Measurements from ENCODE around the gene GPR31.

- TF ChIP-seq, protein P1, sequence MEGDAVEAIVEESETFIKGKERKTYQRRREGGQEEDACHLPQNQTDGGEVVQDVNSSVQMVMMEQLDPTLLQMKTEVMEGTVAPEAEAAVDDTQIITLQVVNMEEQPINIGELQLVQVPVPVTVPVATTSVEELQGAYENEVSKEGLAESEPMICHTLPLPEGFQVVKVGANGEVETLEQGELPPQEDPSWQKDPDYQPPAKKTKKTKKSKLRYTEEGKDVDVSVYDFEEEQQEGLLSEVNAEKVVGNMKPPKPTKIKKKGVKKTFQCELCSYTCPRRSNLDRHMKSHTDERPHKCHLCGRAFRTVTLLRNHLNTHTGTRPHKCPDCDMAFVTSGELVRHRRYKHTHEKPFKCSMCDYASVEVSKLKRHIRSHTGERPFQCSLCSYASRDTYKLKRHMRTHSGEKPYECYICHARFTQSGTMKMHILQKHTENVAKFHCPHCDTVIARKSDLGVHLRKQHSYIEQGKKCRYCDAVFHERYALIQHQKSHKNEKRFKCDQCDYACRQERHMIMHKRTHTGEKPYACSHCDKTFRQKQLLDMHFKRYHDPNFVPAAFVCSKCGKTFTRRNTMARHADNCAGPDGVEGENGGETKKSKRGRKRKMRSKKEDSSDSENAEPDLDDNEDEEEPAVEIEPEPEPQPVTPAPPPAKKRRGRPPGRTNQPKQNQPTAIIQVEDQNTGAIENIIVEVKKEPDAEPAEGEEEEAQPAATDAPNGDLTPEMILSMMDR (tag by site-specific recombination; IDR thresholded peaks at IDR 0.05), result no peak
- TF ChIP-seq, protein P2, sequence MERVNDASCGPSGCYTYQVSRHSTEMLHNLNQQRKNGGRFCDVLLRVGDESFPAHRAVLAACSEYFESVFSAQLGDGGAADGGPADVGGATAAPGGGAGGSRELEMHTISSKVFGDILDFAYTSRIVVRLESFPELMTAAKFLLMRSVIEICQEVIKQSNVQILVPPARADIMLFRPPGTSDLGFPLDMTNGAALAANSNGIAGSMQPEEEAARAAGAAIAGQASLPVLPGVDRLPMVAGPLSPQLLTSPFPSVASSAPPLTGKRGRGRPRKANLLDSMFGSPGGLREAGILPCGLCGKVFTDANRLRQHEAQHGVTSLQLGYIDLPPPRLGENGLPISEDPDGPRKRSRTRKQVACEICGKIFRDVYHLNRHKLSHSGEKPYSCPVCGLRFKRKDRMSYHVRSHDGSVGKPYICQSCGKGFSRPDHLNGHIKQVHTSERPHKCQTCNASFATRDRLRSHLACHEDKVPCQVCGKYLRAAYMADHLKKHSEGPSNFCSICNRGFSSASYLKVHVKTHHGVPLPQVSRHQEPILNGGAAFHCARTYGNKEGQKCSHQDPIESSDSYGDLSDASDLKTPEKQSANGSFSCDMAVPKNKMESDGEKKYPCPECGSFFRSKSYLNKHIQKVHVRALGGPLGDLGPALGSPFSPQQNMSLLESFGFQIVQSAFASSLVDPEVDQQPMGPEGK (tag by site-specific recombination; IDR thresholded peaks at IDR 0.05), result no peak
Observed at GRCh38 chr6:167151648-167152047, 6.1 kb downstream of the GPR31 start.
